ENCODE measurements around the gene PAQR5. TPM values are rescaled to one million over a fixed set of nuclear protein-coding genes. Genes with fewer than 3 reads are reported as not detected.

The PAQR5 gene
- total and polyA plus RNA-seq, 2 donors (not counting 3 experiments of a cell fraction or from before 2014, with no cell fraction given) = 0.08 to 0.09 TPM

- peaks cover 4 to 25% of the 10 kb centered on the region in 2 experiments for H3K36me3 ChIP-seq (ENCODE audit: control insufficient read depth in 2 of 2, extremely low read depth in 1 of 2, insufficient read depth in 2 of 2, low read length in 2 of 2)
- no TSS peak for BruUV-seq (replicated peaks)
- H3K4me2 ChIP-seq (ENCODE audit: insufficient read depth, low read length) = no peak overlapping the region
- no peaks in the 10 kb centered on the region for H3K9me1 ChIP-seq (replicated peaks; ENCODE audit: control insufficient read depth, extremely low read depth, insufficient read depth, low read length)
- no peak for TF ChIP-seq FOS (IDR thresholded peaks at IDR 0.05; ENCODE audit: borderline replicate concordance, insufficient read depth, low read length)
- TF ChIP-seq MYC (IDR thresholded peaks at IDR 0.05; ENCODE audit: low read depth, low read length) = no peak
- POLR2A ChIA-PET = no interaction called here
- H3K27me3 ChIP-seq (ENCODE audit: control insufficient read depth in 2 of 2, insufficient read depth in 2 of 2, low read length in 2 of 2) = no peaks in the 10 kb centered on the region
- H3K9ac ChIP-seq (replicated peaks; ENCODE audit: extremely low read depth, insufficient read depth, low read length) = no peak overlapping the region
- no peaks in the 10 kb centered on the region for H4K20me1 ChIP-seq (replicated peaks; ENCODE audit: control insufficient read depth, extremely low read depth, insufficient read depth, low read length)
- H2AFZ ChIP-seq (ENCODE audit: low read depth, low read length) = no peak overlapping the region
- H3K4me3 ChIP-seq (replicated peaks in 1 of 3; ENCODE audit: insufficient read depth in 1 of 3, low read depth in 1 of 3, low read length in 3 of 3) = no peak overlapping the region
- no peaks in the 10 kb centered on the region for H3K4me1 ChIP-seq (ENCODE audit: control insufficient read depth, extremely low read depth, insufficient read depth, low read length)
- no peaks in the 10 kb centered on the region for H3K9me3 ChIP-seq (replicated peaks; ENCODE audit: control insufficient read depth, insufficient read depth, low read length)
- no peak for DNase-seq (ENCODE audit: low read depth, low spot score)
- no peak for FAIRE-seq
- peaks cover 1% of the 10 kb centered on the region for H3K79me2 ChIP-seq (ENCODE audit: control insufficient read depth, insufficient read depth, low read length)
- intact Hi-C loops (cut with micrococcal nuclease) = no loop called here
- CTCF ChIA-PET = no interaction called here
- dilution Hi-C loops (cut with MboI; ENCODE audit: extremely low pct_ligation_motif_present, low sequenced_read_pairs) = no loop called here
- H3K27ac ChIP-seq (ENCODE audit: insufficient read depth, low read depth, low read length) = no peak overlapping the region
These were observed 140.9 kb downstream of the PAQR5 start for GRCh38 chr15:69439623-69440022.

GRCh38 chr15:69443032-69443611 lies 144.4 kb downstream of the PAQR5 start:
- H4K20me1 ChIP-seq (replicated peaks; ENCODE audit: control insufficient read depth, extremely low read depth, insufficient read depth, low read length) = no peaks in the 10 kb centered on the region

More at GRCh38 chr15:69443032-69443611, 144.4 kb downstream of the PAQR5 start:
- FAIRE-seq = no peak
- dilution Hi-C loops (cut with MboI; ENCODE audit: extremely low pct_ligation_motif_present, low sequenced_read_pairs) (no loop called here), intact Hi-C loops (cut with micrococcal nuclease) (no loop called here)
- peaks cover 4 to 28% of the 10 kb centered on the region in 2 experiments for H3K36me3 ChIP-seq (ENCODE audit: control insufficient read depth in 2 of 2, extremely low read depth in 1 of 2, insufficient read depth in 2 of 2, low read length in 2 of 2)
- H3K9me3 ChIP-seq (replicated peaks; ENCODE audit: control insufficient read depth, insufficient read depth, low read length) = no peaks in the 10 kb centered on the region
- TF ChIP-seq MYC (IDR thresholded peaks at IDR 0.05; ENCODE audit: low read depth, low read length) (no peak), POLR2AphosphoS5 (IDR thresholded peaks at IDR 0.05; ENCODE audit: insufficient read depth, low read depth, low read length) (no peak), POLR2A (IDR thresholded peaks at IDR 0.05; ENCODE audit: low read depth, low read length) (no peak), GATA2 (IDR thresholded peaks at IDR 0.05; ENCODE audit: insufficient read depth, insufficient read length, low read depth, low read length) (no peak)
- DNase-seq (ENCODE audit: low read depth, low spot score) = no peak
- H2AFZ ChIP-seq (ENCODE audit: low read depth, low read length) = no peak overlapping the region
- H3K4me1 ChIP-seq (ENCODE audit: control insufficient read depth, extremely low read depth, insufficient read depth, low read length) = no peaks in the 10 kb centered on the region
- ChIA-PET POLR2A (interaction anchor here (0.6 to 1.2 kb wide), 3 partner anchors 9 to 28 kb away, joined by 4 to 12 read pairs (median 8); no protein-coding TSS in a partner anchor), CTCF (interaction anchor here (0.6 to 0.7 kb wide), 3 partner anchors 124 to 818 kb away, joined by 3 to 4 read pairs (median 3); no protein-coding TSS in a partner anchor)
- no peak overlapping the region for H3K4me2 ChIP-seq (ENCODE audit: insufficient read depth, low read length)
- H3K4me3 ChIP-seq (replicated peaks in 1 of 3; ENCODE audit: insufficient read depth in 1 of 3, low read depth in 1 of 3, low read length in 3 of 3) = no peak overlapping the region
- no peaks in the 10 kb centered on the region for H3K27me3 ChIP-seq (ENCODE audit: control insufficient read depth in 2 of 2, insufficient read depth in 2 of 2, low read length in 2 of 2)
- no peak overlapping the region for H3K27ac ChIP-seq (ENCODE audit: insufficient read depth, low read depth, low read length)
- H3K9ac ChIP-seq (replicated peaks; ENCODE audit: extremely low read depth, insufficient read depth, low read length) = no peak overlapping the region
- no peaks in the 10 kb centered on the region for H3K79me2 ChIP-seq (ENCODE audit: control insufficient read depth, insufficient read depth, low read length)
- no peaks in the 10 kb centered on the region for H3K9me1 ChIP-seq (replicated peaks; ENCODE audit: control insufficient read depth, extremely low read depth, insufficient read depth, low read length)
- BruUV-seq (replicated peaks) = no TSS peak

All from endothelial cell of umbilical vein (primary cell).